ENCODE measurements around the gene TRMT112. TPM values are rescaled to one million over a fixed set of nuclear protein-coding genes. Genes with fewer than 3 reads are reported as not detected.

The TRMT112 gene
- total and polyA plus RNA-seq, 2 of the 8 experiments (the other 6 are each of a cell fraction or from before 2014, with no cell fraction given): 300 to 650 TPM

- POLR2A ChIA-PET (ENCODE audit: partially characterized antibody): interaction anchor here (1.1 to 9.5 kb wide), 7 partner anchors 9 to 79 kb away, joined by 3 to 79 read pairs (median 14); partner anchors contain the start of genes CATSPERZ, ESRRA, FERMT3 and PPP1R14B
- peaks cover 0 to 8% (median 4%) of the 10 kb centered on the region in 4 experiments; a peak in 5 of 7 replicates for H3K4me1 ChIP-seq (replicated peaks in 1 of 4; ENCODE audit: control insufficient read depth in 3 of 4, insufficient read depth in 4 of 4, low read length in 3 of 4)
Measured at GRCh38 chr11:64285885-64286800, 31.2 kb downstream of the TRMT112 start.

More at GRCh38 chr11:64285885-64286800, 31.2 kb downstream of the TRMT112 start:
- no peak overlapping the region for H2BK20ac ChIP-seq (ENCODE audit: low read length)
- H3K4me2 ChIP-seq (ENCODE audit: insufficient read depth in 1 of 2, low read depth in 2 of 2, low read length in 2 of 2): peak overlapping the region; percentile 55 to 96
- 51% methylated on average over 24 of the region's 40 CpGs; no CpG with 5 or more reads in 1 of the 2 experiments for WGBS, 2 experiments (ENCODE audit: extremely low coverage in 1 of 2, insufficient coverage in 1 of 2, insufficient read length in 1 of 2, insufficient replicate concordance in 2 of 2, low coverage in 1 of 2, low lambda C conversion rate in 2 of 2, missing lambda C conversion rate in 1 of 2)
- no peak overlapping the region for H2BK15ac ChIP-seq (ENCODE audit: low read length)
- no peak overlapping the region for H3K4ac ChIP-seq (replicated peaks; ENCODE audit: insufficient read length, low read depth, low read length)
- no peak overlapping the region for H2BK12ac ChIP-seq (ENCODE audit: low read depth, low read length)
- H3K18ac ChIP-seq (ENCODE audit: extremely low read depth, low read length): peak overlapping the region; percentile 48
- peaks cover 5 to 14% of the 10 kb centered on the region in 2 experiments for H4K20me1 ChIP-seq (replicated peaks in 1 of 2; ENCODE audit: control insufficient read depth in 1 of 2, insufficient read depth in 2 of 2, low read length in 2 of 2)
- H4K5ac ChIP-seq (ENCODE audit: insufficient read length, low read depth, low read length): no peak overlapping the region
- peaks cover 10% of the 10 kb centered on the region; the same call in 1 of the 2 replicates for H3K23me2 ChIP-seq (ENCODE audit: low read depth, low read length)
- H4K91ac ChIP-seq (replicated peaks; ENCODE audit: insufficient read length, low read length): no peak overlapping the region
- peak overlapping the region; percentile 49 to 70 (median 60) for H3K4me3 ChIP-seq (ENCODE audit: extremely low read depth in 1 of 4, insufficient read depth in 2 of 4, low read depth in 3 of 4, low read length in 4 of 4)
- no peak overlapping the region for H2BK5ac ChIP-seq (ENCODE audit: low read depth, low read length)
- H3K56ac ChIP-seq (replicated peaks; ENCODE audit: insufficient read length, low read depth, low read length): no peak overlapping the region
- H3K23ac ChIP-seq (ENCODE audit: insufficient read length): no peak overlapping the region
- H2AFZ ChIP-seq (ENCODE audit: low read length): no peak overlapping the region
- H3K9me3 ChIP-seq (ENCODE audit: insufficient read depth in 2 of 2, low read depth in 1 of 2, low read length in 1 of 2): no peaks in the 10 kb centered on the region
- H2BK120ac ChIP-seq (replicated peaks; ENCODE audit: low read depth, low read length): no peak overlapping the region
- H3K36me3 ChIP-seq (ENCODE audit: control insufficient read depth in 2 of 4, insufficient read depth in 4 of 4, low read length in 3 of 4): no peaks in the 10 kb centered on the region
- DNase-seq (ENCODE audit: low read depth in 1 of 2, low spot score in 2 of 2) (peak in 1 of 2 experiments; percentile 63), FAIRE-seq (no peak)
- CTCF ChIA-PET (ENCODE audit: partially characterized antibody): interaction anchor here (3.1 to 11.4 kb wide), 2 partner anchors 10 to 17 kb away, joined by 10 to 134 read pairs; partner anchors contain the start of genes CATSPERZ and ESRRA
- H3K14ac ChIP-seq (ENCODE audit: insufficient read length): no peak overlapping the region
- H2AK5ac ChIP-seq (ENCODE audit: low read depth, low read length): no peak overlapping the region
- peaks cover 11 to 22% (median 20%) of the 10 kb centered on the region in 4 experiments; a peak in 6 of 7 replicates for H3K27me3 ChIP-seq (replicated peaks in 1 of 4; ENCODE audit: control insufficient read depth in 3 of 4, extremely low read depth in 1 of 4, insufficient read depth in 3 of 4, low read length in 3 of 4)
- no peaks in the 10 kb centered on the region for H3K79me1 ChIP-seq (ENCODE audit: low read depth, low read length)
- no peaks in the 10 kb centered on the region for H3K79me2 ChIP-seq (ENCODE audit: control insufficient read depth in 1 of 2, insufficient read depth in 2 of 2, low read length in 2 of 2)
- TF ChIP-seq CHD2 (IDR thresholded peaks at IDR 0.05; ENCODE audit: low read length) (no peak), RBBP5 (IDR thresholded peaks at IDR 0.05; ENCODE audit: borderline replicate concordance, low read depth, low read length) (no peak), JUN (IDR thresholded peaks at IDR 0.05; ENCODE audit: low read depth, low read length) (no peak), EZH2 (IDR thresholded peaks at IDR 0.05; ENCODE audit: low read depth, low read length, severe bottlenecking) (no peak), MAFK (IDR thresholded peaks at IDR 0.05; ENCODE audit: low read depth, low read length) (no peak), RAD21 (IDR thresholded peaks at IDR 0.05 in 1 of 2, conservative IDR thresholded peaks at IDR 0.05 in 1 of 2; ENCODE audit: low read depth in 2 of 2, low read length in 2 of 2) (no peak), PHF8 (conservative IDR thresholded peaks at IDR 0.05; ENCODE audit: low read depth, low read length) (no peak), NANOG (IDR thresholded peaks at IDR 0.05; ENCODE audit: insufficient read depth, low read depth, low read length, poor library complexity, severe bottlenecking) (no peak), NRF1 (IDR thresholded peaks at IDR 0.05; ENCODE audit: low read depth, low read length) (no peak)
- H3K9ac ChIP-seq (replicated peaks in 1 of 4; ENCODE audit: extremely low read depth in 1 of 4, low read depth in 3 of 4, low read length in 3 of 4): 0 out of 7 replicates have a peak overlapping the region, but pooled peaks of 2 of the 4 experiments have one; percentile 1 to 30
- H3K27ac ChIP-seq (ENCODE audit: low read depth, low read length): no peak overlapping the region
- H4K8ac ChIP-seq (ENCODE audit: extremely low read depth, insufficient read depth, low read length): no peak overlapping the region; the same call in 1 of the 2 replicates
